Activated B cell treated with CpG ODN at 0.5 μM for 24 hours (primary cell): ENCODE measurements around the gene ATF6B. TPM values are rescaled to one million over a fixed set of nuclear protein-coding genes. Genes with fewer than 3 reads are reported as not detected.
A peak's percentile ranks its signal among the peaks of the same experiment; 100 is the strongest.

Source experiments
- ATAC-seq: fragments of 200-7000 bp; cut with Tn5 transposase; one replicate; pipeline ENCODE4 v1.10.0; 2021; ENCODE audit warnings: low read depth, mild to moderate bottlenecking, moderate library complexity
- CTCF ChIA-PET: fragments of 350-600 bp; sonication (Branson Sonifier 250); formaldehyde crosslinking; loops from one replicate; lab custom pipeline; 2021; ENCODE audit warnings: antibody characterized with exemption; lab: Charles Lee
- POLR2A ChIA-PET: fragments of 350-600 bp; sonication (Branson Sonifier 250); formaldehyde crosslinking; loops from one replicate; lab custom pipeline; 2021; ENCODE audit warnings: antibody characterized with exemption; lab: Charles Lee
- DNase-seq: peaks from one replicate; pipeline ENCODE4 v3.0.0; 2022
- H3K27ac Mint-ChIP-seq: one replicate; pipeline ENCODE4 v1.8.0; 2020; ENCODE audit warnings: mixed read lengths
- H3K27me3 Mint-ChIP-seq: one replicate; pipeline ENCODE4 v1.8.0; 2021; ENCODE audit warnings: mixed read lengths
- H3K36me3 Mint-ChIP-seq: one replicate; pipeline ENCODE4 v1.8.0; 2021; ENCODE audit warnings: low read depth, mixed read lengths
- H3K4me1 Mint-ChIP-seq: one replicate; pipeline ENCODE4 v1.8.0; 2021; ENCODE audit warnings: mixed read lengths
- H3K4me3 Mint-ChIP-seq: one replicate; pipeline ENCODE4 v1.8.0; 2020; ENCODE audit warnings: mild to moderate bottlenecking, mixed read lengths
- H3K9me3 Mint-ChIP-seq: one replicate; pipeline ENCODE4 v1.8.0; 2020; ENCODE audit warnings: mixed read lengths
- intact Hi-C: fragments of 100-400 bp; cut with micrococcal nuclease; formaldehyde crosslinking; loops from one replicate; pipeline ENCODE4 v1.15.1; 2024
- total RNA-seq: library from RNA; stranded (reverse); gene quantifications from 2 replicates; pipeline ENCODE4 v1.2.3, GENCODE V29; 2022
- TF ChIP-seq, protein P1 (sequence below): fragments of 200-600 bp; IDR thresholded peaks from one replicate; pipeline ENCODE4 v1.8.0; 2022; ENCODE audit warnings: antibody characterized with exemption, mild to moderate bottlenecking

The ATF6B gene
- total RNA-seq, 1 donor from 2014 or later: 148 TPM

DNA sequence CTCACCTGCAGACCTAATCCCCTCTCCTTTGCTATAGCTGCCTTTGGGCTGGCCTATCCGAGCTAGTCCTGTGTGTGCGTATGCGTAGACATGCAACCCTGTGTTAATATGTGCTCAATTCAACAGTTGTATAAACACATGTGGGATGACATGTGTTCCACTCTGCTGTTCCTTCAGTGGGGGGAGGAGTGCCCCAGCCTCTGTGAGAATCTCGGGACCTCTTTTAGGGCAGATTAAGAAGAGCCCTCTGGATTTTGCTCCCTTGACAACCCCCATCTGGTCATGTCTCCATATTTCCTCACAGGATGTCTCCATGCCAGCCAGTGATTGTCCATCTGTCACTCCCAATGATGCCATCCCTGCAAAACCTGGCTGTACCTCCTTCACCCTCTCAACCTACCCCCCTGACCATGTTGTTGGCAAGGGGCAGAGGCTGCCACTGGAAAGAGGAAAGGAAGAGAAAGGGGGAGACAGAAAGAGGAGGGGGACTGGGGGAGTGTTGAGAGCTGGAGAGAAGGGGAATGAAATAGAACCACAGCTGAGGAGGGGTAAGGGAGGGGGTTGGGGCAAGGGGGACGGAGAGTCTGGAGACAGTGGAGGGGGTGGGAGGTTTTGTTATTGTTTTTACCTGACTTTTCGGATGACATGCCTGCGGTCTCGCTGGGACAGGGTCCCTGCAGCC lies 23.3 kb upstream of the ATF6B start:
- CTCF ChIA-PET: no interaction called here
- POLR2A ChIA-PET: no interaction called here
- no peak overlapping the region for H3K4me3 Mint-ChIP-seq
- H3K27me3 Mint-ChIP-seq: peaks cover 51% of the 10 kb centered on the region
- no peak for ATAC-seq
- intact Hi-C loops: loop anchor here (10.0 kb wide), 1 partner anchor 107 kb away; no protein-coding TSS in a partner anchor
- no peak for DNase-seq
- TF ChIP-seq, protein P1, sequence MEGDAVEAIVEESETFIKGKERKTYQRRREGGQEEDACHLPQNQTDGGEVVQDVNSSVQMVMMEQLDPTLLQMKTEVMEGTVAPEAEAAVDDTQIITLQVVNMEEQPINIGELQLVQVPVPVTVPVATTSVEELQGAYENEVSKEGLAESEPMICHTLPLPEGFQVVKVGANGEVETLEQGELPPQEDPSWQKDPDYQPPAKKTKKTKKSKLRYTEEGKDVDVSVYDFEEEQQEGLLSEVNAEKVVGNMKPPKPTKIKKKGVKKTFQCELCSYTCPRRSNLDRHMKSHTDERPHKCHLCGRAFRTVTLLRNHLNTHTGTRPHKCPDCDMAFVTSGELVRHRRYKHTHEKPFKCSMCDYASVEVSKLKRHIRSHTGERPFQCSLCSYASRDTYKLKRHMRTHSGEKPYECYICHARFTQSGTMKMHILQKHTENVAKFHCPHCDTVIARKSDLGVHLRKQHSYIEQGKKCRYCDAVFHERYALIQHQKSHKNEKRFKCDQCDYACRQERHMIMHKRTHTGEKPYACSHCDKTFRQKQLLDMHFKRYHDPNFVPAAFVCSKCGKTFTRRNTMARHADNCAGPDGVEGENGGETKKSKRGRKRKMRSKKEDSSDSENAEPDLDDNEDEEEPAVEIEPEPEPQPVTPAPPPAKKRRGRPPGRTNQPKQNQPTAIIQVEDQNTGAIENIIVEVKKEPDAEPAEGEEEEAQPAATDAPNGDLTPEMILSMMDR: no peak
- H3K4me1 Mint-ChIP-seq: peaks cover 41% of the 10 kb centered on the region
- H3K27ac Mint-ChIP-seq: no peak overlapping the region
- H3K9me3 Mint-ChIP-seq: no peaks in the 10 kb centered on the region
- H3K36me3 Mint-ChIP-seq: no peaks in the 10 kb centered on the region

DNA sequence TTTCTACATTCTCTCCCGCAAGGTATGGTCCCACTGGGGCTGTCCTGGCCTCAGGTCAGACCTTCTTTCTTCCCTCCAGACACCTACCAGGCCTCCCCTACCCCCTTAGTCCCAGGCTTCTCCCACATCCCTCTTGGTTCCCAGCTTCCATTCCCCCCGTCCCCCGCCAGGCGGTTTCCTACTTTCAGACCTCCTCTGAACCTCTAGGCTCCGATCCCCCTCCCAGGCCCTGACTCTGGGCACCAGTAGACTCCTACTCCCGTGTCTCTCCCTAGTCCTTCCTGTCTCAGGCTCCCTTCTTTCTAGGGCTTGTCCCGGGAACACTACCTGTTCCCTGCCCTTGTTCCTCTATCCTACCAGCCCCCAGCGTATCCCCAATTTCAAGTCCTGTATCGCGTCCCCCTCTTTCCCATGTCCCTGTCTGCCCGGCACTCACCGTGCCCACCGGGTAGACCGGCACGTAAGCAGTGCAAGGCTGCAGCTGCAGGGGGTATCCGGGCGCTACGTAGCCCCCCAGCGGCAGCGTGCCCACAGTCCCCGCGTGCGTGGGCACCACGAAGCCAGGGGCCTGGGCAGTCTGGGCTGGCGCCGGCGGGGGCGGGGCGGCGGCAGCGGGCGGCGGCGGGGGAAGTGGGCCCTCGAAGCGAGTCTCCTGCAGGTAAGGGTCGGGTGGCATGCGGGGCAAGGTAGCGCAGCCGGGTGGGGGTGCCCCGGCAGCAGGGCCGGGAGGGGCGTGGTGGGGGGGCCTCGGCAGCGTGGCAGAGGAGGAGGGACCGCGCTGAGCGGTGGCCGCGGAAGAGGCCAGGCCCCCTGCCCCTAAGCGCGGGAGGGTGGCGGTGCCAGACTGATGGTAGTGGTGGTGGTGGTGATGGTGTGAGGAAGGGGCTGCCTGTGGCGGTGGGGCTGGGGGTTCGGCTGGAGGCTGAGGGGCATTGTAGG lies 22.2 kb upstream of the ATF6B start:
- no peaks in the 10 kb centered on the region for H3K36me3 Mint-ChIP-seq
- CTCF ChIA-PET: no interaction called here
- peaks cover 54% of the 10 kb centered on the region for H3K27me3 Mint-ChIP-seq
- TF ChIP-seq, protein P1: no peak
- no peak overlapping the region for H3K27ac Mint-ChIP-seq
- POLR2A ChIA-PET: no interaction called here
- no peak for ATAC-seq
- H3K4me1 Mint-ChIP-seq: peaks cover 41% of the 10 kb centered on the region
- peak overlapping the region; percentile 25 for H3K4me3 Mint-ChIP-seq
- intact Hi-C loops: loop anchor here (10.0 kb wide), 1 partner anchor 105 kb away; no protein-coding TSS in a partner anchor
- DNase-seq: no peak
- H3K9me3 Mint-ChIP-seq: no peaks in the 10 kb centered on the region

DNA sequence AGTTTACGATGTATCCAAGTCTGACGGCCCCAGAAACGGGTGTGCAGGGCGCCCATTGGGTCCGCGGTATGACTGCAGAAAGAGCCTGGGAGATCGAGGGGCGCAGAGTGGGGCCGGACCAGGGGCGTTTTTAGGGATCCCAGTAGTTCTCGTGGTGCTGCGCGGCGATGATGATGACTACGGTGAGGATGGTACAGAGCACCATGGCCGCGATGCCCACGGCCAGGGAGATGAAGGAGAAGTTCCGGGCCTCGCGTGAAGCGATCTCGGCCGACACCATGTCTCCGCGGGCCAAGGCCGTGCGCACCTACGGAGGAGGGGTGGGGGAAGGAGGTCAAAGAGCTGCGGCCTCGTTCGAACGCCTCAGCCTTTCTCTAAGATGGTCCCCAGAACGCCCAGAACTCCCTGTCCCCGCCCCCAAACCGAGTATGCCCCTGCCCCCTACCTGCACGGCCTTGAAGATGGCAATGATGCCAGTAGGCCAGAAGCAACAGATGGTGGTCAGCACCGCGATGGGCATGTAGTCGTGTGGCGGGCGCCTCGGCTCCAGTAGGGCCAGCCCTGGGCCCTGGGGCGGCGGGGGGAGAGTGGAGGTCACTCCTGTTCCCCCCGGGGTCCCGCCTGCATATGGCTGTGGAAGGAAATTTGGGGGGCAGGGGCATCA lies 21.2 kb upstream of the ATF6B start:
- intact Hi-C loops: no loop called here
- no peaks in the 10 kb centered on the region for H3K9me3 Mint-ChIP-seq

DNA sequence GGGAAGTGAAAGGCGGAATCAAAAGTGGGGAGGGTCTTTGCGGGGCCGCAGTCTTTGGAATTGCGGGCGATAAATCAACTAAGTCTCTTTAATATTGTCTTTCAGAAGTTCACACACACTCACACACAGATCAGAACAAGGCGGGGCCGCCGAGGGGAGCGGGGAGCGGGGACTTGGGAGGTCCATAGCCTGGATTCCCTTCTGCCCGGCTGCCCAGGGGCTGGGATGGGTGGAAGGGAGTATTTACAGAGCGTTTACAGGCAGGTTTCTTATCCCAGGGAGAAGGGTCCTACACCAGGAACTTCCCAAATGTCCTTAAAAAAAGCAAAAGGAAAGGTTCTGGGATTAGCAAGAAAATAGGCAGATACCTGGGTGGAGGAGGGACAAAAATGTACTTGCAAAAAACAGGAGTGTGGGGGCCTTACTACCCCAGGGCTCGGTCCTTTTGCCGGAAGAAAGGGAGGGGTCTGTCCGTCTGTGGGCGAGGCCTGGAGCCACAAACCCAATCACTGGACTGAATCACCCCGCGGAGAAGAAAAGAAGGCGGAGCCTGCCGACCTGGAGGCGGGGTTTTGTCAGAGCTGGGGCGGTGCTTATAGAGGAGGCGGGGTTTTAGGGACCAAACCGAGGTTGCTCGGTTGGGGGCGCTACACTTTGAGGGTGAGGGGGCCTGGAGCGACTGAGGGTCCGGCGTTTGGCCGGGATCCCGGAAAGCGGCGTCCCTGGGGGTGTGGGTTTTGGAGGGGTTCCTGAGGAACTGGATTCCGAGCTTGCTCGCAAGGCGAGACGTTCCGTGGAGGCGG lies 20.4 kb upstream of the ATF6B start:
- POLR2A ChIA-PET: no interaction called here
- ATAC-seq: peak; percentile 91

More for the DNA sequence above, 21.2 kb upstream of the ATF6B start:
- ChIA-PET CTCF (interaction anchor here (0.7 kb wide), 1 partner anchor 31 kb away, joined by 3 read pairs; no protein-coding TSS in a partner anchor), POLR2A (no interaction called here)
- Mint-ChIP-seq H3K27ac (no peak overlapping the region), H3K4me3 (peak overlapping the region; percentile 79), H3K4me1 (peaks cover 32% of the 10 kb centered on the region), H3K27me3 (peaks cover 54% of the 10 kb centered on the region), H3K36me3 (no peaks in the 10 kb centered on the region)
- TF ChIP-seq, protein P1: no peak
- DNase-seq (no peak), ATAC-seq (peak; percentile 14)

More for the DNA sequence above, 20.4 kb upstream of the ATF6B start:
- Mint-ChIP-seq H3K36me3 (no peaks in the 10 kb centered on the region), H3K9me3 (no peaks in the 10 kb centered on the region), H3K4me3 (peak overlapping the region; percentile 79), H3K27me3 (peaks cover 54% of the 10 kb centered on the region), H3K4me1 (peaks cover 25% of the 10 kb centered on the region), H3K27ac (peak overlapping the region; percentile 13)
- CTCF ChIA-PET: interaction anchor here (0.7 kb wide), 1 partner anchor 32 kb away, joined by 3 read pairs; no protein-coding TSS in a partner anchor
- intact Hi-C loops: no loop called here
- TF ChIP-seq, protein P1: no peak
- peak; percentile 54 for DNase-seq
